Brain microvascular endothelial cell (primary cell): ENCODE data around the gene WDR72.

Source experiments
- DNase-seq: peaks from one replicate; pipeline ENCODE4 v3.0.0-alpha.2; 2020
- H3K27ac ChIP-seq: fragments of 250-450 bp; sonication (Bioruptor Pico); 2 replicates; pipeline ENCODE4 v1.5.1; 2020; ENCODE audit warnings: mild to moderate bottlenecking, moderate library complexity
- H3K27me3 ChIP-seq: fragments of 250-450 bp; sonication (Bioruptor Pico); replicated peaks from 2 replicates; pipeline ENCODE4 v1.5.1; 2020; ENCODE audit warnings: mild to moderate bottlenecking
- H3K36me3 ChIP-seq: fragments of 250-450 bp; sonication (Bioruptor Pico); replicated peaks from 2 replicates; pipeline ENCODE4 v1.5.1; 2020; ENCODE audit warnings: mild to moderate bottlenecking
- H3K4me3 ChIP-seq: 2 replicates; pipeline ENCODE4 v1.5.1; 2011; ENCODE audit warnings: low read depth, mild to moderate bottlenecking, control low read depth, low read length, moderate library complexity
- CTCF ChIP-seq: IDR thresholded peaks from 2 replicates; pipeline ENCODE4 v1.5.1; 2011; ENCODE audit warnings: low read depth, mild to moderate bottlenecking, moderate library complexity, low read length, control low read depth, inconsistent platforms; ENCODE audit errors: missing control alignments
- in situ Hi-C: cut with HindIII; loops from 2 replicates; pipeline ENCODE4 v1.10.0; 2017; ENCODE audit warnings: low sequenced_read_pairs, low pct_ligation_motif_present

WDR72 gene

DNA sequence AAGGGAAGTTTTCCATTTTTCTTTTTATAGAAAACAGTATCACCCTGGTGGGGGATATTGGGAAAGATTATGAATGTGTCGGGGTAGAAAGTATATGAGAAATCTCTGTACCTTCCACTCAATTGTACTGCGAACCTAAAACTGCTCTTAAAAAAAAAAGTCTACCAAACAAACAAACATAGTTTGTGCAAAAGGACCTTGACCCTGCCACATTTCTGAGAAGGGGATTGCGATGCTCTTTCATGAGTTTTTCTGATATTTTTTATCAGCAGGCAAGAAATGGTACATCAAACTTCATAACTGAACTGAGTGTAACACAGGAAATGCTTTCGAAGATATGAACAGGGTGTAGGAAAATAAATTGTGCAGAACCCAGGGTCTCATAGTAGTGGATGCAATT lies 286.0 kb downstream of the WDR72 start:
- no peaks in the 10 kb centered on the region for H3K36me3 ChIP-seq
- H3K27ac ChIP-seq = no peak overlapping the region
- in situ Hi-C loops = no loop called here
- no peak overlapping the region for H3K4me3 ChIP-seq
- TF ChIP-seq CTCF = no peak
- no peaks in the 10 kb centered on the region for H3K27me3 ChIP-seq
- no peak for DNase-seq

DNA sequence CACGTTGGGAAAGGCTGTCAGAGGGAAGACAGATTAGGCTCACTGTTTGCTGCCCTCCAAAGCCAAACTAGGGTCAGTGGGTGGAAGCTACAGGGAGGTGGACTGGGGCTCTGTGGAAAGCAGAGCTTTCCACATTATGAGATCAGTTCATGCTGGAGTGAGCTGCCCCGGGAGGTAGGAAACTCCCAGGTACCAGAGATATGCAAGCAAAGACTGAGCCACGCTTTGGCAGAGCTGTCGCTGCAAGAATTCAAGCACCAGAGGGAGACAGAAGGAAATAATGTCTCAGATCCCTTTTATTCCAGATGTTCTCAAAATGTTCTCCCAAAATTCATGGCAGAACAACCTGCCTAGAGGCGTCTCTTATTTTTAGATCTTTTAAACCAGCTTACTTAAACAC lies 286.6 kb downstream of the WDR72 start:
- Histone ChIP-seq H3K36me3 (no peaks in the 10 kb centered on the region), H3K27me3 (no peaks in the 10 kb centered on the region), H3K27ac (no peak overlapping the region), H3K4me3 (no peak overlapping the region)
- TF ChIP-seq CTCF = no peak
- no peak for DNase-seq
- in situ Hi-C loops = no loop called here

DNA sequence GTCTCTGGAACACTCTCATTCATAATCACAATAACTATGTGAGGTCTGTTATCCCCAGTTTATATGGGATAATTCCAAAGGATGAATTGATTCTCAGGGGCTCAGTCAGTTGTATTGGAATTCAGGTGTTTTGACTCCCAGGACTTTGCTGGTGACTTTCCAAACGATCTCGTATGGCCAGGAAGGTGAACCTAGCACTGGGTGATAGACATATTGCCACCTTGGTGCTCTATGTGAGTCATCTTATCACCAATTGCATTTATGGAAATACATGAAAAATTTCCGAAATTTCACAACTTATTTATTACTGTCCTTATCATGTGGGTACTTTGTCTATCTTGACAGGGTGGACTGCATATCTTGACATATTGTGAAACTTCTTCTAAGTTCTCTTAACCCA lies 287.3 kb downstream of the WDR72 start:
- no peak for TF ChIP-seq CTCF
- DNase-seq = no peak
- Histone ChIP-seq H3K36me3 (no peaks in the 10 kb centered on the region), H3K27ac (no peak overlapping the region), H3K4me3 (no peak overlapping the region), H3K27me3 (no peaks in the 10 kb centered on the region)
- in situ Hi-C loops = no loop called here

DNA sequence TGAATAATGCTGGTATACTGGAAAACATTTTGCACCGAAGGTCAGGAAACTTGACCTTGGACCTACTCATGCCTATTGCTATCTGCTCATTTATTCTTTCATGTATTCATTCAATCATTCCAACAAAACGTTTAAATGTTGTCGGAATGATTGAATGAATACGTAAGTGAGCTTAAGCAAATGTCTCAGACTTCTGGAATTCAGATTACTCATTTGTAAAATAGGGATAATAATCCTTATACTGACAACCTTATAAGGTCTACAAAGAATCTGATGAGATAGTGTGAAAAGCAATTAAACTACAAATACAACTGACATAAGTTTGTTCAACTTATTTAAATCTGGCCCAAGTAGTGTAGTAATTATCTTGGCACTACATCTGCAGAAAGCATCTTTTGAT lies 288.7 kb downstream of the WDR72 start:
- Histone ChIP-seq H3K27me3 (no peaks in the 10 kb centered on the region), H3K4me3 (no peak overlapping the region), H3K36me3 (no peaks in the 10 kb centered on the region), H3K27ac (no peak overlapping the region)
- in situ Hi-C loops = no loop called here
- no peak for TF ChIP-seq CTCF
- DNase-seq = no peak

DNA sequence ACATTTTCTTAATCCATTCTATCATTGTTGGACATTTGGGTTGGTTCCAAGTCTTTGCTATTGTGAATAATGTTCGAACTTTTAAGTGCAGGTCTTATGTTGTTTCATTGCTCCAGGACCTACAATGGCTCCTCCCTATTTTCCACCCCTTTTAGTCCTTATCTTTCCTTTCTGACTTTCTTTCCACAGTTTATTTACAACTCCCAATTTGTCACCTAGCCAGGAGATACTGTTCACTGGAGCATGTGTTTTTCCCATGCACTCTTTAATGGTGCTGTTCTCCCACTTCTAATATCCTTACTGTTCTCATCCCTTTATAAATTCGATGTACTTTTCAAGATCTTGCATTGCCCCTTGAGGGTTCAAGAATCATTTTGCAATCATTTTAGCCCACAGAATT lies 290.0 kb downstream of the WDR72 start:
- Histone ChIP-seq H3K27me3 (no peaks in the 10 kb centered on the region), H3K36me3 (no peaks in the 10 kb centered on the region), H3K4me3 (no peak overlapping the region), H3K27ac (no peak overlapping the region)
- in situ Hi-C loops = no loop called here
- DNase-seq = no peak
- TF ChIP-seq CTCF = no peak
